Measurements from ENCODE around the gene HNF4A.

GRCh38 chr20:44310664-44311639 is 44.5 kb upstream of the HNF4A start, which contains the start of gene FITM2:
- TF ChIP-seq, protein P1, sequence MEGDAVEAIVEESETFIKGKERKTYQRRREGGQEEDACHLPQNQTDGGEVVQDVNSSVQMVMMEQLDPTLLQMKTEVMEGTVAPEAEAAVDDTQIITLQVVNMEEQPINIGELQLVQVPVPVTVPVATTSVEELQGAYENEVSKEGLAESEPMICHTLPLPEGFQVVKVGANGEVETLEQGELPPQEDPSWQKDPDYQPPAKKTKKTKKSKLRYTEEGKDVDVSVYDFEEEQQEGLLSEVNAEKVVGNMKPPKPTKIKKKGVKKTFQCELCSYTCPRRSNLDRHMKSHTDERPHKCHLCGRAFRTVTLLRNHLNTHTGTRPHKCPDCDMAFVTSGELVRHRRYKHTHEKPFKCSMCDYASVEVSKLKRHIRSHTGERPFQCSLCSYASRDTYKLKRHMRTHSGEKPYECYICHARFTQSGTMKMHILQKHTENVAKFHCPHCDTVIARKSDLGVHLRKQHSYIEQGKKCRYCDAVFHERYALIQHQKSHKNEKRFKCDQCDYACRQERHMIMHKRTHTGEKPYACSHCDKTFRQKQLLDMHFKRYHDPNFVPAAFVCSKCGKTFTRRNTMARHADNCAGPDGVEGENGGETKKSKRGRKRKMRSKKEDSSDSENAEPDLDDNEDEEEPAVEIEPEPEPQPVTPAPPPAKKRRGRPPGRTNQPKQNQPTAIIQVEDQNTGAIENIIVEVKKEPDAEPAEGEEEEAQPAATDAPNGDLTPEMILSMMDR (IDR thresholded peaks at IDR 0.05): peak; percentile 98
- TF ChIP-seq ZFX (IDR thresholded peaks at IDR 0.05; ENCODE audit: borderline replicate concordance): no peak

All from 22Rv1 (cell line).